SU-DHL-6 (cell line): ENCODE data around the gene DIAPH2.

Source experiments
- H2AFZ ChIP-seq: fragments of 200-600 bp; sonication (generic); 2 replicates; pipeline ENCODE4 v1.6.1; 2014; ENCODE audit warnings: low read depth, mild to moderate bottlenecking, moderate library complexity, mixed read lengths, antibody characterized with exemption, low read length; ENCODE audit not compliant: severe bottlenecking
- H3F3A ChIP-seq: fragments of 200-600 bp; shearing (Covaris generic); 2 replicates; pipeline ENCODE4 v1.6.0; 2016; ENCODE audit warnings: antibody characterized with exemption, mild to moderate bottlenecking; ENCODE audit not compliant: insufficient read depth
- H3K27ac ChIP-seq: fragments of 200-600 bp; sonication (generic); 2 replicates; pipeline ENCODE4 v1.5.1; 2016; ENCODE audit warnings: low read depth, mild to moderate bottlenecking, low read length, moderate library complexity, mixed read lengths
- H3K27me3 ChIP-seq: fragments of 200-600 bp; sonication (generic), shearing (Covaris generic); 2 replicates; pipeline ENCODE4 v1.6.0; 2014; ENCODE audit warnings: mild to moderate bottlenecking, low read length
- H3K36me3 ChIP-seq: fragments of 200-600 bp; sonication (generic); 2 replicates; pipeline ENCODE4 v1.6.1; 2014; ENCODE audit warnings: mild to moderate bottlenecking, low read length, mixed read lengths
- H3K4me2 ChIP-seq: fragments of 300-600, 200-600 bp; shearing (Covaris generic), sonication (generic); 2 replicates; pipeline ENCODE4 v1.6.0; 2014; ENCODE audit warnings: low read length, low read depth, mild to moderate bottlenecking; ENCODE audit not compliant: poor library complexity, severe bottlenecking
- H3K4me3 ChIP-seq: fragments of 200-600 bp; sonication (generic); 2 replicates; pipeline ENCODE4 v1.5.1; 2014; ENCODE audit warnings: antibody characterized with exemption, low read length, mild to moderate bottlenecking, mixed read lengths; ENCODE audit not compliant: insufficient read depth, poor library complexity, severe bottlenecking
- H3K79me2 ChIP-seq: fragments of 200-600 bp; sonication (generic); 2 replicates; pipeline ENCODE4 v1.6.1; 2014; ENCODE audit warnings: mild to moderate bottlenecking, low read length, moderate library complexity; ENCODE audit not compliant: insufficient read depth
- H3K9ac ChIP-seq: fragments of 200-600 bp; sonication (generic); 2 replicates; pipeline ENCODE4 v1.7.0; 2014; ENCODE audit warnings: mild to moderate bottlenecking, low read length
- H3K9me2 ChIP-seq: fragments of 200-600 bp; sonication (generic); replicated peaks from 2 replicates; pipeline ENCODE4 v1.6.1; 2014; ENCODE audit warnings: low read length; ENCODE audit not compliant: insufficient read depth
- H3K9me3 ChIP-seq: fragments of 200-600 bp; sonication (generic); 2 replicates; pipeline ENCODE4 v1.6.1; 2014; ENCODE audit warnings: low read length, mixed read lengths; ENCODE audit not compliant: insufficient read depth
- H4K20me1 ChIP-seq: fragments of 200-600 bp; sonication (generic); 2 replicates; pipeline ENCODE4 v1.6.1; 2014; ENCODE audit warnings: low read depth, mild to moderate bottlenecking, antibody characterized with exemption, low read length, moderate library complexity, mixed read lengths
- CTCF ChIP-seq: fragments of 200-600 bp; sonication (generic); IDR thresholded peaks from one replicate; pipeline ENCODE4 v1.5.1; 2017; ENCODE audit warnings: antibody characterized with exemption, mild to moderate bottlenecking, low read length, moderate library complexity; ENCODE audit not compliant: insufficient read depth, poor library complexity, severe bottlenecking
- EZH2phosphoT487 ChIP-seq: fragments of 200-600 bp; sonication (generic), shearing (Covaris generic); conservative IDR thresholded peaks from 2 replicates; pipeline ENCODE4 v1.6.1; 2018; ENCODE audit warnings: mild to moderate bottlenecking, antibody characterized with exemption, low read length, moderate library complexity, mixed read lengths

DIAPH2 gene

GRCh38 chrX:97330151-97330550 is 645.5 kb downstream of the DIAPH2 start:
- no peaks in the 10 kb centered on the region for H4K20me1 ChIP-seq
- no peaks in the 10 kb centered on the region for H3K79me2 ChIP-seq
- no peaks in the 10 kb centered on the region for H3K9me3 ChIP-seq
- H3K27me3 ChIP-seq = no peaks in the 10 kb centered on the region
- no peak overlapping the region for H2AFZ ChIP-seq
- peak overlapping the region; percentile 43 for H3K4me2 ChIP-seq
- TF ChIP-seq EZH2phosphoT487 (no peak), CTCF (no peak)
- no peaks in the 10 kb centered on the region for H3K36me3 ChIP-seq
- H3K4me3 ChIP-seq = no peak overlapping the region
- no peak overlapping the region for H3K9ac ChIP-seq
- no peaks in the 10 kb centered on the region for H3K9me2 ChIP-seq
- H3K27ac ChIP-seq = peak overlapping the region; percentile 69
- peaks cover 15% of the 10 kb centered on the region for H3F3A ChIP-seq

GRCh38 chrX:97332963-97333362 is 648.3 kb downstream of the DIAPH2 start:
- no peaks in the 10 kb centered on the region for H3K9me3 ChIP-seq
- H3K4me2 ChIP-seq = peak overlapping the region; percentile 29
- no peaks in the 10 kb centered on the region for H3K36me3 ChIP-seq
- H2AFZ ChIP-seq = no peak overlapping the region
- no peak overlapping the region for H3K9ac ChIP-seq
- H3K4me3 ChIP-seq = no peak overlapping the region
- no peaks in the 10 kb centered on the region for H3K27me3 ChIP-seq
- H3K79me2 ChIP-seq = no peaks in the 10 kb centered on the region
- no peak for TF ChIP-seq CTCF
- TF ChIP-seq EZH2phosphoT487 = no peak
- H4K20me1 ChIP-seq = no peaks in the 10 kb centered on the region
- H3K27ac ChIP-seq = peak overlapping the region; percentile 47; the same call in 1 of the 2 replicates
- peaks cover 6% of the 10 kb centered on the region; the same call in 1 of the 2 replicates for H3F3A ChIP-seq
- no peaks in the 10 kb centered on the region for H3K9me2 ChIP-seq

- Histone ChIP-seq H3K9me2 (no peaks in the 10 kb centered on the region), H4K20me1 (no peaks in the 10 kb centered on the region), H3K4me2 (peak overlapping the region; percentile 60), H3F3A (peaks cover 6% of the 10 kb centered on the region; the same call in 1 of the 2 replicates), H3K36me3 (no peaks in the 10 kb centered on the region), H3K9ac (peak overlapping the region; percentile 47), H3K79me2 (no peaks in the 10 kb centered on the region), H3K4me3 (peak overlapping the region; percentile 27), H3K27ac (peak overlapping the region; percentile 85), H3K9me3 (no peaks in the 10 kb centered on the region), H3K27me3 (no peaks in the 10 kb centered on the region), H2AFZ (peak overlapping the region; percentile 41)
- TF ChIP-seq EZH2phosphoT487 = no peak
Observed at GRCh38 chrX:97334850-97335249, 650.2 kb downstream of the DIAPH2 start.

GRCh38 chrX:97344724-97345123 is 660.1 kb downstream of the DIAPH2 start:
- H3K36me3 ChIP-seq = no peaks in the 10 kb centered on the region
- H3K9me2 ChIP-seq = no peaks in the 10 kb centered on the region
- no peak overlapping the region for H3K9ac ChIP-seq
- H3F3A ChIP-seq = no peaks in the 10 kb centered on the region
- H3K4me3 ChIP-seq = no peak overlapping the region
- peak overlapping the region; percentile 29; the same call in 1 of the 2 replicates for H3K27ac ChIP-seq
- TF ChIP-seq EZH2phosphoT487 = no peak
- TF ChIP-seq CTCF = no peak
- H3K4me2 ChIP-seq = peak overlapping the region; percentile 41
- H3K27me3 ChIP-seq = no peaks in the 10 kb centered on the region
- H3K79me2 ChIP-seq = no peaks in the 10 kb centered on the region
- no peaks in the 10 kb centered on the region for H4K20me1 ChIP-seq
- no peaks in the 10 kb centered on the region for H3K9me3 ChIP-seq
- no peak overlapping the region for H2AFZ ChIP-seq
